GM10266 (cell line): ENCODE results near the gene HSF4.

Experiments
- DNase-seq: peaks from one replicate; pipeline ENCODE4 v3.0.0; 2012; ENCODE audit errors: extremely low spot score
- TF ChIP-seq, protein P1 (sequence below): IDR thresholded peaks from 2 replicates; pipeline ENCODE4 v1.5.1; 2012; ENCODE audit warnings: mild to moderate bottlenecking, low read depth; ENCODE audit not compliant: control insufficient read depth, insufficient read depth; ENCODE audit errors: missing control alignments

Gene HSF4

DNA sequence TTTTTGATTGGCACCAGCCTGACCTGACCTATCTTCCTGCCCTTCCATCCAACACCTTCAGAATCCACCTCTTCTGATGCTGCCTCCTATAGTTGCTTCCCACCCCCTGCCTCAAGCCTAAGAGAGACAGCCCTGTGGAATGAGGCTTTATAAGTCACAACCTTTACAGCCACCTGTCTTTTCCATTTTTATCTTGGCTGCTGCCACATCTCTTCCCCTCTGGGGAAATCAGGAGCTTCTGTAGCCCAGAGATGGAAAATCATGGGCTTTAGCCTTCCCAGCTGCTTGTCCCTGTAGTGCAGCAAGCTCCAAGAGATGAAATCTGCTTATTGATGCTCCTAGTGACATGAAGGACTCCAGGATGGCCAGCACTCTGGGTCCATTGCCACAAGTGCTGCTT lies 36.1 kb upstream of the HSF4 start:
- DNase-seq = no peak
- TF ChIP-seq, protein P1, sequence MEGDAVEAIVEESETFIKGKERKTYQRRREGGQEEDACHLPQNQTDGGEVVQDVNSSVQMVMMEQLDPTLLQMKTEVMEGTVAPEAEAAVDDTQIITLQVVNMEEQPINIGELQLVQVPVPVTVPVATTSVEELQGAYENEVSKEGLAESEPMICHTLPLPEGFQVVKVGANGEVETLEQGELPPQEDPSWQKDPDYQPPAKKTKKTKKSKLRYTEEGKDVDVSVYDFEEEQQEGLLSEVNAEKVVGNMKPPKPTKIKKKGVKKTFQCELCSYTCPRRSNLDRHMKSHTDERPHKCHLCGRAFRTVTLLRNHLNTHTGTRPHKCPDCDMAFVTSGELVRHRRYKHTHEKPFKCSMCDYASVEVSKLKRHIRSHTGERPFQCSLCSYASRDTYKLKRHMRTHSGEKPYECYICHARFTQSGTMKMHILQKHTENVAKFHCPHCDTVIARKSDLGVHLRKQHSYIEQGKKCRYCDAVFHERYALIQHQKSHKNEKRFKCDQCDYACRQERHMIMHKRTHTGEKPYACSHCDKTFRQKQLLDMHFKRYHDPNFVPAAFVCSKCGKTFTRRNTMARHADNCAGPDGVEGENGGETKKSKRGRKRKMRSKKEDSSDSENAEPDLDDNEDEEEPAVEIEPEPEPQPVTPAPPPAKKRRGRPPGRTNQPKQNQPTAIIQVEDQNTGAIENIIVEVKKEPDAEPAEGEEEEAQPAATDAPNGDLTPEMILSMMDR = no peak

GRCh38 chr16:67128887-67129286 lies 35.7 kb upstream of the HSF4 start:
- TF ChIP-seq, protein P1 = no peak
- no peak for DNase-seq

DNA sequence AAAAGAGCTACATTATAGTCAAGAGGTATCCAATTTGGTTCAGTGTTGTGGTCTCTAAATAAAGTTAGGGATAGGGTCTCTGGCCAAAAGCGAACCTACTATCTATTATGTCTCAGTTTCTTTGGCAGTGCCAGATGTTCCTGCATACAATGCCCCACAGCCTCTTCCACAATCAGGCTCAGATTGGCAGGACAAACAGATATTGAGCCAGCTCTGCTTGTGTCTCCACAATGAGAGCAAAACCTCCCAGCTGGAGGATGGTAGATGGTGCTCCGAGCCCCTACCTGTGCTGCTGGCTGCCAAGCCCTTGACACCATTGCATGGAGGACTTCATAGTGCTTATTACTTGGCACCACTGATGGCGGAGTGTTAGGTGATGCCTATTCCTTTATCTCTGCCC lies 35.1 kb upstream of the HSF4 start:
- TF ChIP-seq, protein P1 = no peak
- DNase-seq = no peak

DNA sequence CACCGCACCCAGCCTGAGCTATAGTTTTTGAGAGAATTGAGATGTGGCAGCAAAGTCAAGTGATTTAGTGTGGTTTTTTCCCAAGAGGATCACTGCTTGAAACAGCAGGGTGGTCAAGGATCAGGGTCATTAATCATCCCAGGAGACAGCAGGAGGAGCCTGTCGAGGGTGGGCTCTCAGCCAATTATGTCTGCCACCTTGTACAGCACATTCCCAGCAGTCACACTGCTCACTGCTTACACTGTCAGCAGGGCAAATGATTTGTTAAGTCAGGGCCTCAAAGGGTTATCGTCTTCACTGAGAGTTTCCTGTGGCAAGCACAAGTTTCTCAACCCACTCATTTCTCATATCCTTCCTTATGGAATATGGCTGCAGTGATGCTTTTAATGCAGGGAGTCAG lies 26.9 kb upstream of the HSF4 start:
- no peak for DNase-seq

DNA sequence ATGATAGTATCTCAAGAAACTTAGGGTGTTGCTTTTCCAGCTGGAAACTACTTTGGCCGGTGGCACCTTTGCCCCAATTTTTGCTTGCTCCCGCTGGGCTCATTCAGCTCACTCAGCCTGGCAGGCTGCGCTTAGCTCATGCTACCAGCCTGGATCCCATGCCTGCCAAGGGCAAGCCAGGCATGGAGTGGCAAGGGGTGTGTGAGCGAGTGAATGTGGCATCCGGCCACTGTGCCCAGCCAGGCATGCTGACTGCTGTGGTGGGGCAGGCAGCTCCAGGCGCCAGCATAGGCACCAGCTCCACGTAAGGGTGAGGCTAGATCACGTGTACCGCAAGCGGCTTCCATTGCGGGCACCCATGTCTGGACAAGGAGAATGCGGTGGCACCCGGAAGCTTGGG lies 23.2 kb upstream of the HSF4 start:
- no peak for DNase-seq
- TF ChIP-seq, protein P1 = no peak

More for the DNA sequence above, 26.9 kb upstream of the HSF4 start:
- TF ChIP-seq, protein P1 = no peak

GRCh38 chr16:67142342-67142741 lies 22.2 kb upstream of the HSF4 start:
- no peak for DNase-seq
- TF ChIP-seq, protein P1 = no peak

DNA sequence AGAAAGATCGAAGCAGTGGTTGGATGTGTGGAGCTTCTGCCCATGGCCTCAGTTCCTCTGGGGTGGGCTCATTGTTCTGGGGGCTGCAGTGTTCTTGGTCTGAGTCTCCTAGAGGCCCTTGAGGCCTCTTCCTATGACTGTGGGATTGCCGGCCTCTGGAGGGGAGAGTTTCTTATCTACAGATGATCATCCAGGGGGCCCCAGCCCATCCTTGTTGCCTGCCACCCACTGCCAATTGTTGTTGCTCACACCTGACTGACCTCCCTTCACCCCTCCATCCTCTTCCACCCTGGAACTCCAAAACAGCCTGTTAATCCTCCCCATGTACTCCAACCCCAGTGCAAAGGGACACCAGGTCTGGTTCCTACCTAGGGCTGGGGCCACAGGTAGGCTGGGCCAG lies 19.6 kb upstream of the HSF4 start:
- no peak for DNase-seq
- TF ChIP-seq, protein P1 = no peak
